HCT116 (cell line): ENCODE measurements around the gene SZT2. TPM values are rescaled to one million over a fixed set of nuclear protein-coding genes. Genes with fewer than 3 reads are reported as not detected.

Experiments
- ATAC-seq: fragments of 200-7000 bp; cut with Tn5 transposase; 2 replicates; pipeline ENCODE4 v1.9.1; 2020; ENCODE audit warnings: mild to moderate bottlenecking, moderate library complexity
- BruUV-seq: library from RNA; stranded (reverse); fragments of 400-500 nt; replicated peaks from 2 replicates; lab custom pipeline; 2021; lab: Mats Ljungman, UMichigan
- CTCF ChIA-PET: fragments of 300-600 bp; sonication (Branson Sonifier 250); formaldehyde crosslinking; loops from one replicate; lab custom pipeline; 2021; ENCODE audit warnings: antibody characterized with exemption; lab: Charles Lee
- POLR2A ChIA-PET: fragments of 300-600, 350-600 bp; sonication (Branson Sonifier 250); formaldehyde crosslinking; loops from one replicate; lab custom pipeline; 2021; ENCODE audit warnings: antibody characterized with exemption; lab: Charles Lee
- RAD21 ChIA-PET, 2 experiments: fragments of 300-600 bp; sonication (Branson Sonifier 250); formaldehyde crosslinking; loops; one replicate each; lab custom pipeline; 2023; ENCODE audit warnings: low total read pairs in 2 of 2; ENCODE audit not compliant: uncharacterized antibody in 2 of 2, unreplicated experiment in 2 of 2, low non-redundant PET in 1 of 2; lab: Charles Lee
- DNase-seq: peaks from one replicate; pipeline ENCODE4 v3.0.0-alpha.2; 2010; ENCODE audit warnings: low read depth, low spot score
- H2AFZ ChIP-seq: fragments of 200-600 bp; shearing (Covaris generic), sonication (generic); 2 replicates; pipeline ENCODE4 v1.6.1; 2017; ENCODE audit warnings: low read depth, mixed run types, mixed read lengths, antibody characterized with exemption, low read length; ENCODE audit not compliant: poor library complexity, severe bottlenecking
- H3K27ac ChIP-seq: 2 replicates; pipeline ENCODE4 v1.5.1; 2012; ENCODE audit warnings: low read depth, low read length
- H3K27me3 ChIP-seq: fragments of 200-600 bp; sonication (generic); 2 replicates; pipeline ENCODE4 v1.6.1; 2016; ENCODE audit warnings: mixed run types, low read length, mixed read lengths; ENCODE audit not compliant: insufficient read depth
- H3K36me3 ChIP-seq, 2 experiments: fragments of 200-500 bp in 1 of 2; fragments of 200-600 bp in 1 of 2; sonication (Bioruptor generic) in 1 of 2; sonication (generic) in 1 of 2; 2 replicates each; pipeline versions ENCODE4 v1.5.1 to v1.6.1; 2014 to 2016; ENCODE audit warnings: low read length in 2 of 2, inconsistent platforms in 1 of 2, mixed read lengths in 1 of 2, mixed run types in 1 of 2; ENCODE audit not compliant: insufficient read depth in 2 of 2, control insufficient read depth in 1 of 2
- H3K4me1 ChIP-seq, 2 experiments: fragments of 200-600 bp in 1 of 2; sonication (generic) in 1 of 2; 2 replicates each; pipeline versions ENCODE4 v1.5.1 to v1.6.1; 2012 to 2017; ENCODE audit warnings: low read length in 2 of 2, inconsistent platforms in 1 of 2, mild to moderate bottlenecking in 1 of 2, mixed read lengths in 1 of 2, mixed run types in 1 of 2, moderate library complexity in 1 of 2; ENCODE audit not compliant: insufficient read depth in 2 of 2, control insufficient read depth in 1 of 2
- H3K4me2 ChIP-seq: fragments of 200-600 bp; sonication (generic); 2 replicates; pipeline ENCODE4 v1.6.1; 2017; ENCODE audit warnings: mixed run types, low read length, mixed read lengths
- H3K4me3 ChIP-seq, 2 experiments: fragments of 200-600 bp in 1 of 2; sonication (generic) in 1 of 2; replicated peaks in 1 of 2; 2 replicates each; pipeline ENCODE4 v1.5.1; 2011 to 2016; ENCODE audit warnings: low read length in 2 of 2, control low read depth in 1 of 2, low read depth in 1 of 2, mild to moderate bottlenecking in 1 of 2, mixed read lengths in 1 of 2, mixed run types in 1 of 2
- H3K79me2 ChIP-seq: fragments of 200-600 bp; sonication (generic); 2 replicates; pipeline ENCODE4 v1.6.1; 2017; ENCODE audit warnings: mild to moderate bottlenecking, mixed run types, low read length, moderate library complexity, mixed read lengths; ENCODE audit not compliant: insufficient read depth
- H3K9ac ChIP-seq: fragments of 200-600 bp; sonication (generic); 2 replicates; pipeline ENCODE4 v1.6.1; 2016; ENCODE audit warnings: low read length, mixed read lengths
- H3K9me2 ChIP-seq: fragments of 200-600 bp; sonication (generic), shearing (Covaris generic); 2 replicates; pipeline ENCODE4 v1.6.1; 2017; ENCODE audit warnings: mixed run types, mild to moderate bottlenecking, moderate library complexity; ENCODE audit not compliant: insufficient read depth
- H3K9me3 ChIP-seq, 2 experiments: fragments of 200-500 bp in 1 of 2; fragments of 200-600 bp in 1 of 2; sonication (Bioruptor generic) in 1 of 2; sonication (generic) in 1 of 2; 2 replicates each; pipeline ENCODE4 v1.6.1; 2014 to 2017; ENCODE audit warnings: low read length in 2 of 2, mixed read lengths in 2 of 2, inconsistent platforms in 1 of 2, low read depth in 1 of 2, mild to moderate bottlenecking in 1 of 2, mixed run types in 1 of 2, moderate library complexity in 1 of 2; ENCODE audit not compliant: control insufficient read depth in 1 of 2, insufficient read depth in 1 of 2
- H4K20me1 ChIP-seq: fragments of 200-600 bp; sonication (generic), shearing (Covaris generic); 2 replicates; pipeline ENCODE4 v1.6.1; 2017; ENCODE audit warnings: mixed run types, mild to moderate bottlenecking, moderate library complexity; ENCODE audit not compliant: insufficient read depth
- CBX3 ChIP-seq: IDR thresholded peaks from 2 replicates; pipeline ENCODE4 v1.6.1; 2012; ENCODE audit warnings: low read depth
- CEBPB ChIP-seq: IDR thresholded peaks from 2 replicates; pipeline ENCODE4 v1.6.1; 2012; ENCODE audit warnings: low read depth
- CTCF ChIP-seq, 3 experiments: fragments of 200-600 bp in 1 of 3; sonication (generic) in 1 of 3; IDR thresholded peaks in 2 of 3; conservative IDR thresholded peaks in 1 of 3; 2 replicates each; pipeline ENCODE4 v1.5.1; 2012 to 2017; ENCODE audit warnings: low read depth in 2 of 3, low read length in 2 of 3, antibody characterized with exemption in 1 of 3, borderline replicate concordance in 1 of 3, control low read depth in 1 of 3, mild to moderate bottlenecking in 1 of 3, mixed read lengths in 1 of 3, mixed run types in 1 of 3, moderate library complexity in 1 of 3; ENCODE audit not compliant: insufficient read depth in 1 of 3
- EGR1 ChIP-seq: IDR thresholded peaks from 2 replicates; pipeline ENCODE4 v1.6.1; 2012; ENCODE audit warnings: low read depth
- EZH2 ChIP-seq: fragments of 200-600 bp; sonication (generic); IDR thresholded peaks from 2 replicates; pipeline ENCODE4 v1.6.1; 2017; ENCODE audit warnings: antibody characterized with exemption, mixed run types
- MAX ChIP-seq: IDR thresholded peaks from 2 replicates; pipeline ENCODE4 v1.6.1; 2012
- POLR2A ChIP-seq: IDR thresholded peaks from 2 replicates; pipeline ENCODE4 v1.7.0; 2011; ENCODE audit warnings: borderline replicate concordance; ENCODE audit not compliant: insufficient read depth, insufficient read length; ENCODE audit errors: extremely low read depth
- POLR2AphosphoS5 ChIP-seq: IDR thresholded peaks from 2 replicates; pipeline ENCODE4 v1.6.1; 2011; ENCODE audit warnings: mild to moderate bottlenecking, low read depth, low read length, moderate library complexity
- SP1 ChIP-seq: IDR thresholded peaks from 2 replicates; pipeline ENCODE4 v1.6.1; 2012; ENCODE audit warnings: low read depth
- SRF ChIP-seq: IDR thresholded peaks from 2 replicates; pipeline ENCODE4 v1.6.1; 2012; ENCODE audit warnings: low read depth
- TCF7L2 ChIP-seq: IDR thresholded peaks from 2 replicates; pipeline ENCODE4 v1.7.0; 2011; ENCODE audit warnings: borderline replicate concordance, inconsistent platforms; ENCODE audit not compliant: insufficient read depth, insufficient read length; ENCODE audit errors: extremely low read depth
- YY1 ChIP-seq: IDR thresholded peaks from 2 replicates; pipeline ENCODE4 v1.6.1; 2011; ENCODE audit warnings: low read length, low read depth, moderate library complexity, mild to moderate bottlenecking; ENCODE audit not compliant: insufficient replicate concordance; ENCODE audit errors: extremely low read depth
- ZNF274 ChIP-seq: fragments of 200-500 bp; sonication (Bioruptor generic); IDR thresholded peaks from 2 replicates; pipeline ENCODE4 v1.6.1; 2014; ENCODE audit warnings: mild to moderate bottlenecking, low read depth, low read length, inconsistent platforms
- intact Hi-C: fragments of 100-400 bp; cut with micrococcal nuclease; formaldehyde crosslinking; loops from 2 replicates; pipeline ENCODE4 v1.10.0; 2022
- total RNA-seq: library from RNA; stranded (reverse); gene quantifications from one replicate; pipeline ENCODE4 v1.2.1, GENCODE V29; 2021; ENCODE audit not compliant: unreplicated experiment

Gene SZT2
- total RNA-seq, 1 experiment from 2014 or later: 43.0 TPM

- TF ChIP-seq ZNF274 (no peak), CTCF (IDR thresholded peaks at IDR 0.05 in 2 of 3, conservative IDR thresholded peaks at IDR 0.05 in 1 of 3; ENCODE audit: borderline replicate concordance in 1 of 3, insufficient read depth in 1 of 3, low read depth in 2 of 3, low read length in 2 of 3) (no peak), SRF (no peak), EZH2 (no peak)
Measured at GRCh38 chr1:43389326-43390313, at the start of gene SZT2, which contains the start of gene MED8 (continued).

- intact Hi-C loops: no loop called here
- ATAC-seq (no peak), DNase-seq (no peak)
- ChIA-PET POLR2A (no interaction called here), CTCF (no interaction called here), RAD21 (no interaction called here)
- Histone ChIP-seq H3K4me2 (no peak overlapping the region), H3K9me3 (no peaks in the 10 kb centered on the region), H3K36me3 (no peaks in the 10 kb centered on the region), H3K79me2 (no peaks in the 10 kb centered on the region), H3K4me3 (no peak overlapping the region), H4K20me1 (no peaks in the 10 kb centered on the region), H3K27me3 (no peaks in the 10 kb centered on the region), H3K27ac (no peak overlapping the region), H3K4me1 (peaks cover 19 to 25% of the 10 kb centered on the region in 2 experiments), H3K9me2 (no peaks in the 10 kb centered on the region), H2AFZ (no peak overlapping the region), H3K9ac (no peak overlapping the region)
- no TSS peak for BruUV-seq
- TF ChIP-seq SP1 (no peak), EGR1 (no peak), CEBPB (no peak), YY1 (no peak), POLR2A (no peak), POLR2AphosphoS5 (no peak), MAX (no peak), CBX3 (no peak), TCF7L2 (no peak)
Measured at GRCh38 chr1:43340559-43340958, 49.1 kb upstream of the SZT2 start.
